ENCODE data around the gene DGKG. TPM values are rescaled to one million over a fixed set of nuclear protein-coding genes. Genes with fewer than 3 reads are reported as not detected.

Gene DGKG
- total and polyA plus RNA-seq, 2 of the 8 experiments (the other 6 are each of a cell fraction or from before 2014, with no cell fraction given) = 0.30 to 0.48 TPM

GRCh38 chr3:186109897-186110803 is 251.9 kb downstream of the DGKG start:
- FAIRE-seq = no peak
- no peak overlapping the region for H2BK5ac ChIP-seq (ENCODE audit: low read depth, low read length)
- no peak overlapping the region for H3K56ac ChIP-seq (replicated peaks; ENCODE audit: insufficient read length, low read depth, low read length)
- H2BK12ac ChIP-seq (ENCODE audit: low read depth, low read length) = no peak overlapping the region; the same call in 1 of the 2 replicates
- 10% methylated on average over 35 of the region's 35 CpGs; no CpG with 5 or more reads in 1 of the 2 experiments for WGBS, 2 experiments (ENCODE audit: extremely low coverage in 1 of 2, insufficient coverage in 1 of 2, insufficient read length in 1 of 2, insufficient replicate concordance in 2 of 2, low coverage in 1 of 2, low lambda C conversion rate in 2 of 2, missing lambda C conversion rate in 1 of 2)
- H4K8ac ChIP-seq (ENCODE audit: extremely low read depth, insufficient read depth, low read length) = no peak overlapping the region
- H3K36me3 ChIP-seq (ENCODE audit: control insufficient read depth in 2 of 4, insufficient read depth in 4 of 4, low read length in 3 of 4) = no peaks in the 10 kb centered on the region; a peak in 1 of 8 replicates
- CTCF ChIA-PET (ENCODE audit: partially characterized antibody) = interaction anchor here (1.1 to 1.4 kb wide), 4 partner anchors 13 to 132 kb away, joined by 3 to 4 read pairs (median 4); no protein-coding TSS in a partner anchor
- no peak overlapping the region for H3K23ac ChIP-seq (ENCODE audit: insufficient read length)
- H4K5ac ChIP-seq (ENCODE audit: insufficient read length, low read depth, low read length) = no peak overlapping the region
- H2BK120ac ChIP-seq (replicated peaks; ENCODE audit: low read depth, low read length) = no peak overlapping the region
- H3K27me3 ChIP-seq (replicated peaks in 1 of 4; ENCODE audit: control insufficient read depth in 3 of 4, extremely low read depth in 1 of 4, insufficient read depth in 3 of 4, low read length in 3 of 4) = peaks cover 34 to 75% (median 57%) of the 10 kb centered on the region in 4 experiments
- no peak overlapping the region for H3K18ac ChIP-seq (ENCODE audit: extremely low read depth, low read length)
- peak in 1 of 2 experiments; percentile 58 for DNase-seq (ENCODE audit: low read depth in 1 of 2, low spot score in 2 of 2)
- H4K20me1 ChIP-seq (replicated peaks in 1 of 2; ENCODE audit: control insufficient read depth in 1 of 2, insufficient read depth in 2 of 2, low read length in 2 of 2) = peaks cover 0 to 6% of the 10 kb centered on the region in 2 experiments
- POLR2A ChIA-PET (ENCODE audit: partially characterized antibody) = interaction anchor here (0.7 to 4.0 kb wide), 11 partner anchors 10 to 197 kb away, joined by 3 to 56 read pairs (median 8); partner anchors contain the start of gene TRA2B
- H2AK5ac ChIP-seq (ENCODE audit: low read depth, low read length) = no peak overlapping the region
- H3K27ac ChIP-seq (ENCODE audit: low read depth, low read length) = no peak overlapping the region
- H3K9me3 ChIP-seq (ENCODE audit: insufficient read depth in 2 of 2, low read depth in 1 of 2, low read length in 1 of 2) = no peaks in the 10 kb centered on the region
- peaks cover 0 to 21% of the 10 kb centered on the region in 2 experiments; a peak in 2 of 4 replicates for H3K79me2 ChIP-seq (ENCODE audit: control insufficient read depth in 1 of 2, insufficient read depth in 2 of 2, low read length in 2 of 2)
- no peak overlapping the region for H2BK20ac ChIP-seq (ENCODE audit: low read length)
- H3K4me3 ChIP-seq (ENCODE audit: extremely low read depth in 1 of 4, insufficient read depth in 2 of 4, low read depth in 3 of 4, low read length in 4 of 4) = peak overlapping the region; percentile 26 to 70 (median 58); a peak in 7 of 8 replicates
- H3K4ac ChIP-seq (replicated peaks; ENCODE audit: insufficient read length, low read depth, low read length) = no peak overlapping the region
- H3K4me1 ChIP-seq (replicated peaks in 1 of 4; ENCODE audit: control insufficient read depth in 3 of 4, insufficient read depth in 4 of 4, low read length in 3 of 4) = peaks cover 0 to 11% (median 7%) of the 10 kb centered on the region in 4 experiments; a peak in 6 of 7 replicates
- H4K91ac ChIP-seq (replicated peaks; ENCODE audit: insufficient read length, low read length) = no peak overlapping the region
- peak overlapping the region in 1 of 4 experiments; percentile 28; a peak in 3 of 7 replicates for H3K9ac ChIP-seq (replicated peaks in 1 of 4; ENCODE audit: extremely low read depth in 1 of 4, low read depth in 3 of 4, low read length in 3 of 4)
- H3K14ac ChIP-seq (ENCODE audit: insufficient read length) = no peak overlapping the region
- no peak overlapping the region for H2AFZ ChIP-seq (ENCODE audit: low read length)
- H3K79me1 ChIP-seq (ENCODE audit: low read depth, low read length) = no peaks in the 10 kb centered on the region
- peaks cover 16% of the 10 kb centered on the region for H3K23me2 ChIP-seq (ENCODE audit: low read depth, low read length)
- H3K4me2 ChIP-seq (ENCODE audit: insufficient read depth in 1 of 2, low read depth in 2 of 2, low read length in 2 of 2) = peak overlapping the region; percentile 86 to 90
- no peak overlapping the region for H2BK15ac ChIP-seq (ENCODE audit: low read length)
- TF ChIP-seq TCF12 (IDR thresholded peaks at IDR 0.05; ENCODE audit: low read depth, low read length) (peak; percentile 76; the same call in 1 of the 2 replicates), SIRT6 (IDR thresholded peaks at IDR 0.05; ENCODE audit: low read length) (no peak), PHF8 (conservative IDR thresholded peaks at IDR 0.05; ENCODE audit: low read depth, low read length) (no peak), POLR2AphosphoS5 (IDR thresholded peaks at IDR 0.05; ENCODE audit: low read depth, low read length) (peak; percentile 25; the same call in 1 of the 2 replicates), GTF2F1 (IDR thresholded peaks at IDR 0.05; ENCODE audit: borderline replicate concordance, low read depth, low read length) (no peak), RXRA (IDR thresholded peaks at IDR 0.05; ENCODE audit: insufficient read depth, low read depth, low read length) (no peak), CHD2 (IDR thresholded peaks at IDR 0.05; ENCODE audit: low read length) (no peak), SUZ12 (IDR thresholded peaks at IDR 0.05; ENCODE audit: low read length) (peak; percentile 39; the same call in 1 of the 2 replicates), CHD1 (IDR thresholded peaks at IDR 0.05; ENCODE audit: low read depth, low read length) (no peak), ZNF274 (IDR thresholded peaks at IDR 0.05; ENCODE audit: borderline replicate concordance, extremely low read depth, low read length) (no peak)
- TF ChIP-seq, protein P1, sequence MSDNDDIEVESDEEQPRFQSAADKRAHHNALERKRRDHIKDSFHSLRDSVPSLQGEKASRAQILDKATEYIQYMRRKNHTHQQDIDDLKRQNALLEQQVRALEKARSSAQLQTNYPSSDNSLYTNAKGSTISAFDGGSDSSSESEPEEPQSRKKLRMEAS (IDR thresholded peaks at IDR 0.05) = no peak
